H9 (cell line): ENCODE data around the gene NADK. TPM values are rescaled to one million over a fixed set of nuclear protein-coding genes. Genes with fewer than 3 reads are reported as not detected.

Source experiments
- DNase-seq: peaks from one replicate; pipeline ENCODE4 v3.0.0-alpha.2; 2017
- H2AFZ ChIP-seq: one replicate; pipeline ENCODE4 v1.6.1; 2013; ENCODE audit warnings: mild to moderate bottlenecking, low read length, control low read depth, moderate library complexity
- H2AK5ac ChIP-seq: 2 replicates; pipeline ENCODE4 v1.6.1; 2013; ENCODE audit warnings: low read length, control low read depth, mixed read lengths; ENCODE audit not compliant: insufficient read length
- H2BK120ac ChIP-seq: one replicate; pipeline ENCODE4 v1.6.1; 2013; ENCODE audit warnings: low read depth, mild to moderate bottlenecking, low read length, control low read depth, inconsistent platforms; ENCODE audit not compliant: poor library complexity, severe bottlenecking
- H2BK12ac ChIP-seq: 2 replicates; pipeline ENCODE4 v1.6.1; 2013; ENCODE audit warnings: low read length, control low read depth, mixed read lengths, low read depth; ENCODE audit not compliant: insufficient read length
- H2BK15ac ChIP-seq: 2 replicates; pipeline ENCODE4 v1.6.1; 2013; ENCODE audit warnings: low read depth, low read length, control low read depth
- H2BK20ac ChIP-seq: one replicate; pipeline ENCODE4 v1.6.1; 2013; ENCODE audit warnings: low read depth, mild to moderate bottlenecking, low read length, control low read depth, inconsistent platforms; ENCODE audit not compliant: poor library complexity, severe bottlenecking
- H2BK5ac ChIP-seq: 2 replicates; pipeline ENCODE4 v1.6.1; 2013; ENCODE audit warnings: low read length, control low read depth, mixed read lengths; ENCODE audit not compliant: insufficient read length
- H3K14ac ChIP-seq: 2 replicates; pipeline ENCODE4 v1.6.1; 2013; ENCODE audit warnings: low read length, control low read depth; ENCODE audit not compliant: insufficient read depth
- H3K18ac ChIP-seq: 2 replicates; pipeline ENCODE4 v1.6.1; 2013; ENCODE audit warnings: low read depth, mild to moderate bottlenecking, mixed read lengths, low read length, control low read depth; ENCODE audit not compliant: insufficient read length
- H3K23ac ChIP-seq: 2 replicates; pipeline ENCODE4 v1.6.1; 2013; ENCODE audit warnings: low read length, control low read depth, mixed read lengths, low read depth; ENCODE audit not compliant: insufficient read length
- H3K23me2 ChIP-seq: 2 replicates; pipeline ENCODE4 v1.6.1; 2013; ENCODE audit warnings: low read depth, mild to moderate bottlenecking, mixed read lengths, low read length, control low read depth; ENCODE audit not compliant: insufficient read length, poor library complexity, severe bottlenecking
- H3K27ac ChIP-seq: 2 replicates; pipeline ENCODE4 v1.5.1; 2013; ENCODE audit warnings: low read length, control low read depth, mixed read lengths, low read depth; ENCODE audit not compliant: insufficient read length
- H3K27me3 ChIP-seq: 2 replicates; pipeline ENCODE4 v1.6.1; 2013; ENCODE audit warnings: low read length, control low read depth, inconsistent platforms; ENCODE audit not compliant: insufficient read depth
- H3K4ac ChIP-seq: 2 replicates; pipeline ENCODE4 v1.6.1; 2013; ENCODE audit warnings: low read depth, mild to moderate bottlenecking, control low read depth, inconsistent platforms, low read length, moderate library complexity
- H3K4me1 ChIP-seq: 2 replicates; pipeline ENCODE4 v1.6.1; 2013; ENCODE audit warnings: low read length, control low read depth, inconsistent platforms; ENCODE audit not compliant: insufficient read depth
- H3K4me2 ChIP-seq: 2 replicates; pipeline ENCODE4 v1.6.1; 2013; ENCODE audit warnings: low read length, control low read depth, mixed read lengths; ENCODE audit not compliant: insufficient read length, insufficient read depth
- H3K56ac ChIP-seq: 2 replicates; pipeline ENCODE4 v1.6.1; 2013; ENCODE audit warnings: low read depth, mild to moderate bottlenecking, mixed read lengths, low read length, control low read depth; ENCODE audit not compliant: insufficient read length
- H3K79me1 ChIP-seq: 2 replicates; pipeline ENCODE4 v1.6.1; 2013; ENCODE audit warnings: low read depth, mild to moderate bottlenecking, moderate library complexity, low read length, control low read depth, inconsistent platforms; ENCODE audit not compliant: insufficient read depth, poor library complexity, severe bottlenecking
- H3K79me2 ChIP-seq: 2 replicates; pipeline ENCODE4 v1.6.1; 2013; ENCODE audit warnings: low read length, control low read depth, inconsistent platforms; ENCODE audit not compliant: insufficient read depth
- H3K9ac ChIP-seq: 2 replicates; pipeline ENCODE4 v1.6.1; 2013; ENCODE audit warnings: low read length, control low read depth, mixed read lengths; ENCODE audit not compliant: insufficient read length; ENCODE audit errors: extremely low read depth
- H3K9me3 ChIP-seq: one replicate; pipeline ENCODE4 v1.6.1; 2013; ENCODE audit warnings: low read depth, low read length, inconsistent platforms; ENCODE audit not compliant: control insufficient read depth
- H3T11ph ChIP-seq: one replicate; pipeline ENCODE4 v1.6.1; 2013; ENCODE audit warnings: mild to moderate bottlenecking, low read length, control low read depth, inconsistent platforms
- H4K20me1 ChIP-seq: one replicate; pipeline ENCODE4 v1.6.1; 2013; ENCODE audit not compliant: control insufficient read depth, insufficient read length, insufficient read depth
- H4K5ac ChIP-seq: 2 replicates; pipeline ENCODE4 v1.6.1; 2013; ENCODE audit warnings: low read depth, mild to moderate bottlenecking, mixed read lengths, low read length, control low read depth; ENCODE audit not compliant: insufficient read length
- H4K8ac ChIP-seq: replicated peaks from 2 replicates; pipeline ENCODE4 v1.6.1; 2013; ENCODE audit warnings: low read length, control low read depth, mixed read lengths, low read depth; ENCODE audit not compliant: insufficient read length
- H4K91ac ChIP-seq: 2 replicates; pipeline ENCODE4 v1.6.1; 2013; ENCODE audit warnings: low read depth, mild to moderate bottlenecking, moderate library complexity, mixed read lengths, low read length, control low read depth; ENCODE audit not compliant: insufficient read length
- H3K27ac Mint-ChIP-seq, 3 experiments: 2 replicates in 2 of 3; 3 replicates in 1 of 3; pipeline ENCODE4 v1.8.0; 2020 to 2021; ENCODE audit warnings: mixed read lengths in 3 of 3, mild to moderate bottlenecking in 1 of 3, moderate library complexity in 1 of 3
- H3K27me3 Mint-ChIP-seq: 2 replicates; pipeline ENCODE4 v1.8.0; 2021; ENCODE audit warnings: low read depth, mild to moderate bottlenecking, moderate library complexity, mixed read lengths
- H3K36me3 Mint-ChIP-seq, 3 experiments: 2 replicates in 2 of 3; 3 replicates in 1 of 3; pipeline ENCODE4 v1.8.0; 2020 to 2021; ENCODE audit warnings: low read depth in 3 of 3, mixed read lengths in 3 of 3; ENCODE audit not compliant: insufficient read depth in 1 of 3
- H3K4me1 Mint-ChIP-seq, 2 experiments: 2 replicates each; pipeline ENCODE4 v1.8.0; 2020; ENCODE audit warnings: mixed read lengths in 2 of 2
- H3K4me3 Mint-ChIP-seq, 2 experiments: 2 replicates in 1 of 2; 3 replicates in 1 of 2; pipeline ENCODE4 v1.8.0; 2020 to 2021; ENCODE audit warnings: mild to moderate bottlenecking in 2 of 2, mixed read lengths in 2 of 2, moderate library complexity in 1 of 2
- H3K9me3 Mint-ChIP-seq, 2 experiments: 2 replicates in 1 of 2; 3 replicates in 1 of 2; pipeline ENCODE4 v1.8.0; 2020; ENCODE audit warnings: mild to moderate bottlenecking in 2 of 2, mixed read lengths in 2 of 2, moderate library complexity in 1 of 2
- CTCF ChIP-seq: fragments of 200-600 bp; sonication (generic); conservative IDR thresholded peaks from 3 replicates; pipeline ENCODE4 v1.8.0; 2021; ENCODE audit warnings: antibody characterized with exemption, mild to moderate bottlenecking
- WGBS: extraction: QIAGEN DNeasy Blood & Tissue Kit; methylation state at CpG from one replicate; pipeline ENCODE4 v1.1.7; 2013; ENCODE audit warnings: missing lambda C conversion rate, low lambda C conversion rate, mixed read lengths; ENCODE audit not compliant: insufficient read length; ENCODE audit errors: extremely low coverage; 5-methylcytosine and 5-hydroxymethylcytosine counted together
- total RNA-seq: library from RNA; stranded (reverse); gene quantifications from 2 replicates; pipeline ENCODE4 v1.2.1, GENCODE V29; 2021

NADK gene
- total RNA-seq, 1 experiment from 2014 or later = 105 TPM

- no peaks in the 10 kb centered on the region; the same call in 1 of the 2 replicates for H3K27me3 Mint-ChIP-seq
- H2AK5ac ChIP-seq = no peak overlapping the region
- H3K27ac Mint-ChIP-seq = peak overlapping the region; percentile 94 to 98 (median 94)
- H2BK120ac ChIP-seq = no peak overlapping the region
- H3K4me3 Mint-ChIP-seq = peak overlapping the region; percentile 79 to 84; a peak in 4 of 5 replicates
- peak overlapping the region; percentile 85 for H3K4me2 ChIP-seq
- H3K23ac ChIP-seq = no peak overlapping the region
- no peak overlapping the region for H3K9ac ChIP-seq
- H4K8ac ChIP-seq = no peak overlapping the region
- H2BK15ac ChIP-seq = no peak overlapping the region
- peaks cover 43 to 54% of the 10 kb centered on the region in 2 experiments for H3K4me1 Mint-ChIP-seq
- no peaks in the 10 kb centered on the region for H3K27me3 ChIP-seq
- H3K23me2 ChIP-seq = peaks cover 24% of the 10 kb centered on the region
- H3K9me3 Mint-ChIP-seq = no peaks in the 10 kb centered on the region; a peak in 1 of 5 replicates
- H3K18ac ChIP-seq = peak overlapping the region; percentile 74
- no peak overlapping the region for H2BK5ac ChIP-seq
- H3K4me1 ChIP-seq = peaks cover 18% of the 10 kb centered on the region
- peak overlapping the region; percentile 45 for H3K27ac ChIP-seq
- no peak overlapping the region for H2BK20ac ChIP-seq
- H3K56ac ChIP-seq = no peak overlapping the region
- no peaks in the 10 kb centered on the region for H3K9me3 ChIP-seq
- H4K20me1 ChIP-seq = no peaks in the 10 kb centered on the region
- H3T11ph ChIP-seq = no peak overlapping the region
- no peak overlapping the region for H2AFZ ChIP-seq
- no peak overlapping the region for H3K14ac ChIP-seq
- TF ChIP-seq CTCF = no peak
- peaks cover 4 to 17% (median 15%) of the 10 kb centered on the region in 3 experiments; a peak in 6 of 7 replicates for H3K36me3 Mint-ChIP-seq
- no peak for DNase-seq
- H4K5ac ChIP-seq = no peak overlapping the region
- H2BK12ac ChIP-seq = no peak overlapping the region
- H3K79me2 ChIP-seq = peaks cover 9% of the 10 kb centered on the region
- no peak overlapping the region; the same call in 1 of the 2 replicates for H3K4ac ChIP-seq
- H4K91ac ChIP-seq = no peak overlapping the region
- H3K79me1 ChIP-seq = no peaks in the 10 kb centered on the region
- WGBS = no CpG with 5 or more reads among the region's 7 CpGs
Measured at GRCh38 chr1:1780598-1781525, 2.6 kb upstream of the NADK start.
